H9 (cell line): ENCODE measurements around the gene SLA2. TPM values are rescaled to one million over a fixed set of nuclear protein-coding genes. Genes with fewer than 3 reads are reported as not detected.

Experiments
- DNase-seq: peaks from one replicate; pipeline ENCODE4 v3.0.0-alpha.2; 2017
- H2AFZ ChIP-seq: one replicate; pipeline ENCODE4 v1.6.1; 2013; ENCODE audit warnings: mild to moderate bottlenecking, low read length, control low read depth, moderate library complexity
- H2AK5ac ChIP-seq: 2 replicates; pipeline ENCODE4 v1.6.1; 2013; ENCODE audit warnings: low read length, control low read depth, mixed read lengths; ENCODE audit not compliant: insufficient read length
- H2BK120ac ChIP-seq: one replicate; pipeline ENCODE4 v1.6.1; 2013; ENCODE audit warnings: low read depth, mild to moderate bottlenecking, low read length, control low read depth, inconsistent platforms; ENCODE audit not compliant: poor library complexity, severe bottlenecking
- H2BK12ac ChIP-seq: 2 replicates; pipeline ENCODE4 v1.6.1; 2013; ENCODE audit warnings: low read length, control low read depth, mixed read lengths, low read depth; ENCODE audit not compliant: insufficient read length
- H2BK15ac ChIP-seq: 2 replicates; pipeline ENCODE4 v1.6.1; 2013; ENCODE audit warnings: low read depth, low read length, control low read depth
- H2BK20ac ChIP-seq: one replicate; pipeline ENCODE4 v1.6.1; 2013; ENCODE audit warnings: low read depth, mild to moderate bottlenecking, low read length, control low read depth, inconsistent platforms; ENCODE audit not compliant: poor library complexity, severe bottlenecking
- H2BK5ac ChIP-seq: 2 replicates; pipeline ENCODE4 v1.6.1; 2013; ENCODE audit warnings: low read length, control low read depth, mixed read lengths; ENCODE audit not compliant: insufficient read length
- H3K14ac ChIP-seq: 2 replicates; pipeline ENCODE4 v1.6.1; 2013; ENCODE audit warnings: low read length, control low read depth; ENCODE audit not compliant: insufficient read depth
- H3K18ac ChIP-seq: 2 replicates; pipeline ENCODE4 v1.6.1; 2013; ENCODE audit warnings: low read depth, mild to moderate bottlenecking, mixed read lengths, low read length, control low read depth; ENCODE audit not compliant: insufficient read length
- H3K23ac ChIP-seq: 2 replicates; pipeline ENCODE4 v1.6.1; 2013; ENCODE audit warnings: low read length, control low read depth, mixed read lengths, low read depth; ENCODE audit not compliant: insufficient read length
- H3K23me2 ChIP-seq: 2 replicates; pipeline ENCODE4 v1.6.1; 2013; ENCODE audit warnings: low read depth, mild to moderate bottlenecking, mixed read lengths, low read length, control low read depth; ENCODE audit not compliant: insufficient read length, poor library complexity, severe bottlenecking
- H3K27ac ChIP-seq: 2 replicates; pipeline ENCODE4 v1.5.1; 2013; ENCODE audit warnings: low read length, control low read depth, mixed read lengths, low read depth; ENCODE audit not compliant: insufficient read length
- H3K27me3 ChIP-seq: 2 replicates; pipeline ENCODE4 v1.6.1; 2013; ENCODE audit warnings: low read length, control low read depth, inconsistent platforms; ENCODE audit not compliant: insufficient read depth
- H3K4ac ChIP-seq: 2 replicates; pipeline ENCODE4 v1.6.1; 2013; ENCODE audit warnings: low read depth, mild to moderate bottlenecking, control low read depth, inconsistent platforms, low read length, moderate library complexity
- H3K4me1 ChIP-seq: 2 replicates; pipeline ENCODE4 v1.6.1; 2013; ENCODE audit warnings: low read length, control low read depth, inconsistent platforms; ENCODE audit not compliant: insufficient read depth
- H3K4me2 ChIP-seq: 2 replicates; pipeline ENCODE4 v1.6.1; 2013; ENCODE audit warnings: low read length, control low read depth, mixed read lengths; ENCODE audit not compliant: insufficient read length, insufficient read depth
- H3K56ac ChIP-seq: 2 replicates; pipeline ENCODE4 v1.6.1; 2013; ENCODE audit warnings: low read depth, mild to moderate bottlenecking, mixed read lengths, low read length, control low read depth; ENCODE audit not compliant: insufficient read length
- H3K79me1 ChIP-seq: 2 replicates; pipeline ENCODE4 v1.6.1; 2013; ENCODE audit warnings: low read depth, mild to moderate bottlenecking, moderate library complexity, low read length, control low read depth, inconsistent platforms; ENCODE audit not compliant: insufficient read depth, poor library complexity, severe bottlenecking
- H3K79me2 ChIP-seq: 2 replicates; pipeline ENCODE4 v1.6.1; 2013; ENCODE audit warnings: low read length, control low read depth, inconsistent platforms; ENCODE audit not compliant: insufficient read depth
- H3K9ac ChIP-seq: 2 replicates; pipeline ENCODE4 v1.6.1; 2013; ENCODE audit warnings: low read length, control low read depth, mixed read lengths; ENCODE audit not compliant: insufficient read length; ENCODE audit errors: extremely low read depth
- H3K9me3 ChIP-seq: one replicate; pipeline ENCODE4 v1.6.1; 2013; ENCODE audit warnings: low read depth, low read length, inconsistent platforms; ENCODE audit not compliant: control insufficient read depth
- H3T11ph ChIP-seq: one replicate; pipeline ENCODE4 v1.6.1; 2013; ENCODE audit warnings: mild to moderate bottlenecking, low read length, control low read depth, inconsistent platforms
- H4K20me1 ChIP-seq: one replicate; pipeline ENCODE4 v1.6.1; 2013; ENCODE audit not compliant: control insufficient read depth, insufficient read length, insufficient read depth
- H4K5ac ChIP-seq: 2 replicates; pipeline ENCODE4 v1.6.1; 2013; ENCODE audit warnings: low read depth, mild to moderate bottlenecking, mixed read lengths, low read length, control low read depth; ENCODE audit not compliant: insufficient read length
- H4K8ac ChIP-seq: replicated peaks from 2 replicates; pipeline ENCODE4 v1.6.1; 2013; ENCODE audit warnings: low read length, control low read depth, mixed read lengths, low read depth; ENCODE audit not compliant: insufficient read length
- H4K91ac ChIP-seq: 2 replicates; pipeline ENCODE4 v1.6.1; 2013; ENCODE audit warnings: low read depth, mild to moderate bottlenecking, moderate library complexity, mixed read lengths, low read length, control low read depth; ENCODE audit not compliant: insufficient read length
- H3K27ac Mint-ChIP-seq, 3 experiments: 2 replicates in 2 of 3; 3 replicates in 1 of 3; pipeline ENCODE4 v1.8.0; 2020 to 2021; ENCODE audit warnings: mixed read lengths in 3 of 3, mild to moderate bottlenecking in 1 of 3, moderate library complexity in 1 of 3
- H3K27me3 Mint-ChIP-seq: 2 replicates; pipeline ENCODE4 v1.8.0; 2021; ENCODE audit warnings: low read depth, mild to moderate bottlenecking, moderate library complexity, mixed read lengths
- H3K36me3 Mint-ChIP-seq, 3 experiments: 2 replicates in 2 of 3; 3 replicates in 1 of 3; pipeline ENCODE4 v1.8.0; 2020 to 2021; ENCODE audit warnings: low read depth in 3 of 3, mixed read lengths in 3 of 3; ENCODE audit not compliant: insufficient read depth in 1 of 3
- H3K4me1 Mint-ChIP-seq, 2 experiments: 2 replicates each; pipeline ENCODE4 v1.8.0; 2020; ENCODE audit warnings: mixed read lengths in 2 of 2
- H3K4me3 Mint-ChIP-seq, 2 experiments: 2 replicates in 1 of 2; 3 replicates in 1 of 2; pipeline ENCODE4 v1.8.0; 2020 to 2021; ENCODE audit warnings: mild to moderate bottlenecking in 2 of 2, mixed read lengths in 2 of 2, moderate library complexity in 1 of 2
- H3K9me3 Mint-ChIP-seq, 2 experiments: 2 replicates in 1 of 2; 3 replicates in 1 of 2; pipeline ENCODE4 v1.8.0; 2020; ENCODE audit warnings: mild to moderate bottlenecking in 2 of 2, mixed read lengths in 2 of 2, moderate library complexity in 1 of 2
- WGBS: extraction: QIAGEN DNeasy Blood & Tissue Kit; methylation state at CpG from one replicate; pipeline ENCODE4 v1.1.7; 2013; ENCODE audit warnings: missing lambda C conversion rate, low lambda C conversion rate, mixed read lengths; ENCODE audit not compliant: insufficient read length; ENCODE audit errors: extremely low coverage; 5-methylcytosine and 5-hydroxymethylcytosine counted together
- total RNA-seq: library from RNA; stranded (reverse); gene quantifications from 2 replicates; pipeline ENCODE4 v1.2.1, GENCODE V29; 2021
- TF ChIP-seq, protein P1 (sequence below): fragments of 200-600 bp; sonication (generic); conservative IDR thresholded peaks from 3 replicates; pipeline ENCODE4 v1.8.0; 2021; ENCODE audit warnings: antibody characterized with exemption, mild to moderate bottlenecking

Gene SLA2
- total RNA-seq, 1 experiment from 2014 or later: 0.20 TPM

DNA sequence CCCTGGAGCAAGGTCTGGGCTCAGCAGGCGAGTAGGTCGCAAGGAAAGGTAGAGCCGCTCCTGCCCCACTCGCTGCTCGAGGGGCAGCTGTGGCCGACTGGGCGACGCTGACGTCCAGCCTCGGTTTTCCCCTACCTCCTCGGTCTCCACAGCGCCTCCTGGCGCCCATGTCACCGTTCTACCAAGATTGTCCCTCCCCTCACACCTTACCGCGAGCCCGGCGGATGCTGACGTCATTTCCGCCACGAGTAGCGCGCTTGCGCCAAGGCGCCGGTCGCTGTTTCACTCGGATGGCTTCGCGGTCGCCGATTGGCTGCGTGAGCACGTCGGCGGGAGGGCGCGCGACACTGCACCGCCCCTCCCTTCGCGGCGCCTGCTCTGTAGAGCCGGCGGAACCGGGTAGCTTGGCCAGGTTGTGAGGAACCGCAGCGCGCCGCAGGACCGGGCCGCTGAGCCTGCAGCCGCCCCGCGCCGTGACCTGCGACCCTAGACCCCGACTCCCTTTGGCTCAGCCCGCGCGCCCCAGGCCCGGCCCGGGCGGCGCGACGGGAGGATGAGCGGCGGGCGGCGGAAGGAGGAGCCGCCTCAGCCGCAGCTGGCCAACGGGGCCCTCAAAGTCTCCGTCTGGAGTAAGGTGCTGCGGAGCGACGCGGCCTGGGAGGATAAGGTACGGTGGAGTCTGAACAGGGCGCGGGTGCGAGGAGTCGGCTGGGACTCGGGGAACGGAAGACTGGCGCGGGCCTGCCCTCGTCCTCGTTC lies 40.4 kb downstream of the SLA2 start, which contains the start of gene RAB5IF:
Gene RAB5IF (plus strand): TSS at position 381 of the 759 bp plus-strand sequence. CDS start 173 bp downstream, at position 554.
- Histone ChIP-seq H4K5ac (no peak within 1 kb of the TSS), H3K4me1 (no peaks in the 10 kb centered on the region), H2BK15ac (no peak within 1 kb of the TSS), H3K79me2 (peaks cover 19% of the 10 kb centered on the region), H2AK5ac (no peak within 1 kb of the TSS), H3K4me2 (peak within 1 kb of the TSS; percentile 91), H3K23me2 (peaks cover 6% of the 10 kb centered on the region), H3K27me3 (no peaks in the 10 kb centered on the region), H3K18ac (peak within 1 kb of the TSS; percentile 36), H3K9ac (peak within 1 kb of the TSS; percentile 63), H2BK5ac (no peak within 1 kb of the TSS), H3K56ac (no peak within 1 kb of the TSS), H4K20me1 (no peaks in the 10 kb centered on the region), H3K14ac (peak within 1 kb of the TSS; percentile 64), H4K91ac (no peak within 1 kb of the TSS), H3T11ph (no peak within 1 kb of the TSS), H3K79me1 (peaks cover 4% of the 10 kb centered on the region), H3K27ac (no peak within 1 kb of the TSS), H2BK20ac (no peak within 1 kb of the TSS), H2BK12ac (no peak within 1 kb of the TSS), H2AFZ (no peak within 1 kb of the TSS), H3K23ac (no peak within 1 kb of the TSS), H3K4ac (no peak within 1 kb of the TSS), H4K8ac (no peak within 1 kb of the TSS), H3K9me3 (no peaks in the 10 kb centered on the region), H2BK120ac (no peak within 1 kb of the TSS)
- H3K9me3 Mint-ChIP-seq: no peaks in the 10 kb centered on the region
- H3K27ac Mint-ChIP-seq: peak within 1 kb of the TSS; percentile 95 to 98 (median 98)
- H3K4me1 Mint-ChIP-seq: peaks cover 17 to 20% of the 10 kb centered on the region in 2 experiments
- no CpG with 5 or more reads among the region's 90 CpGs for WGBS
- H3K36me3 Mint-ChIP-seq: peaks cover 18 to 37% (median 31%) of the 10 kb centered on the region in 3 experiments; a peak in 6 of 7 replicates
- TF ChIP-seq, protein P1, sequence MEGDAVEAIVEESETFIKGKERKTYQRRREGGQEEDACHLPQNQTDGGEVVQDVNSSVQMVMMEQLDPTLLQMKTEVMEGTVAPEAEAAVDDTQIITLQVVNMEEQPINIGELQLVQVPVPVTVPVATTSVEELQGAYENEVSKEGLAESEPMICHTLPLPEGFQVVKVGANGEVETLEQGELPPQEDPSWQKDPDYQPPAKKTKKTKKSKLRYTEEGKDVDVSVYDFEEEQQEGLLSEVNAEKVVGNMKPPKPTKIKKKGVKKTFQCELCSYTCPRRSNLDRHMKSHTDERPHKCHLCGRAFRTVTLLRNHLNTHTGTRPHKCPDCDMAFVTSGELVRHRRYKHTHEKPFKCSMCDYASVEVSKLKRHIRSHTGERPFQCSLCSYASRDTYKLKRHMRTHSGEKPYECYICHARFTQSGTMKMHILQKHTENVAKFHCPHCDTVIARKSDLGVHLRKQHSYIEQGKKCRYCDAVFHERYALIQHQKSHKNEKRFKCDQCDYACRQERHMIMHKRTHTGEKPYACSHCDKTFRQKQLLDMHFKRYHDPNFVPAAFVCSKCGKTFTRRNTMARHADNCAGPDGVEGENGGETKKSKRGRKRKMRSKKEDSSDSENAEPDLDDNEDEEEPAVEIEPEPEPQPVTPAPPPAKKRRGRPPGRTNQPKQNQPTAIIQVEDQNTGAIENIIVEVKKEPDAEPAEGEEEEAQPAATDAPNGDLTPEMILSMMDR: peak; percentile 97
- peaks cover 4% of the 10 kb centered on the region for H3K27me3 Mint-ChIP-seq
- DNase-seq: peak; percentile 99
- peak within 1 kb of the TSS; percentile 99 for H3K4me3 Mint-ChIP-seq
